HCT116 (cell line): ENCODE results near the gene PLCXD1. TPM values are rescaled to one million over a fixed set of nuclear protein-coding genes. Genes with fewer than 3 reads are reported as not detected.

Source experiments
- ATAC-seq: fragments of 200-7000 bp; cut with Tn5 transposase; 2 replicates; pipeline ENCODE4 v1.9.1; 2020; ENCODE audit warnings: mild to moderate bottlenecking, moderate library complexity
- BruUV-seq: library from RNA; stranded (reverse); fragments of 400-500 nt; replicated peaks from 2 replicates; lab custom pipeline; 2021; lab: Mats Ljungman, UMichigan
- CTCF ChIA-PET: fragments of 300-600 bp; sonication (Branson Sonifier 250); formaldehyde crosslinking; loops from one replicate; lab custom pipeline; 2021; ENCODE audit warnings: antibody characterized with exemption; lab: Charles Lee
- POLR2A ChIA-PET: fragments of 300-600, 350-600 bp; sonication (Branson Sonifier 250); formaldehyde crosslinking; loops from one replicate; lab custom pipeline; 2021; ENCODE audit warnings: antibody characterized with exemption; lab: Charles Lee
- RAD21 ChIA-PET, 2 experiments: fragments of 300-600 bp; sonication (Branson Sonifier 250); formaldehyde crosslinking; loops; one replicate each; lab custom pipeline; 2023; ENCODE audit warnings: low total read pairs in 2 of 2; ENCODE audit not compliant: uncharacterized antibody in 2 of 2, unreplicated experiment in 2 of 2, low non-redundant PET in 1 of 2; lab: Charles Lee
- DNase-seq: peaks from one replicate; pipeline ENCODE4 v3.0.0-alpha.2; 2010; ENCODE audit warnings: low read depth, low spot score
- H2AFZ ChIP-seq: fragments of 200-600 bp; shearing (Covaris generic), sonication (generic); 2 replicates; pipeline ENCODE4 v1.6.1; 2017; ENCODE audit warnings: low read depth, mixed run types, mixed read lengths, antibody characterized with exemption, low read length; ENCODE audit not compliant: poor library complexity, severe bottlenecking
- H3K27ac ChIP-seq: 2 replicates; pipeline ENCODE4 v1.5.1; 2012; ENCODE audit warnings: low read depth, low read length
- H3K27me3 ChIP-seq: fragments of 200-600 bp; sonication (generic); 2 replicates; pipeline ENCODE4 v1.6.1; 2016; ENCODE audit warnings: mixed run types, low read length, mixed read lengths; ENCODE audit not compliant: insufficient read depth
- H3K36me3 ChIP-seq, 2 experiments: fragments of 200-500 bp in 1 of 2; fragments of 200-600 bp in 1 of 2; sonication (Bioruptor generic) in 1 of 2; sonication (generic) in 1 of 2; 2 replicates each; pipeline versions ENCODE4 v1.5.1 to v1.6.1; 2014 to 2016; ENCODE audit warnings: low read length in 2 of 2, inconsistent platforms in 1 of 2, mixed read lengths in 1 of 2, mixed run types in 1 of 2; ENCODE audit not compliant: insufficient read depth in 2 of 2, control insufficient read depth in 1 of 2
- H3K4me1 ChIP-seq, 2 experiments: fragments of 200-600 bp in 1 of 2; sonication (generic) in 1 of 2; 2 replicates each; pipeline versions ENCODE4 v1.5.1 to v1.6.1; 2012 to 2017; ENCODE audit warnings: low read length in 2 of 2, inconsistent platforms in 1 of 2, mild to moderate bottlenecking in 1 of 2, mixed read lengths in 1 of 2, mixed run types in 1 of 2, moderate library complexity in 1 of 2; ENCODE audit not compliant: insufficient read depth in 2 of 2, control insufficient read depth in 1 of 2
- H3K4me2 ChIP-seq: fragments of 200-600 bp; sonication (generic); 2 replicates; pipeline ENCODE4 v1.6.1; 2017; ENCODE audit warnings: mixed run types, low read length, mixed read lengths
- H3K4me3 ChIP-seq, 2 experiments: fragments of 200-600 bp in 1 of 2; sonication (generic) in 1 of 2; replicated peaks in 1 of 2; 2 replicates each; pipeline ENCODE4 v1.5.1; 2011 to 2016; ENCODE audit warnings: low read length in 2 of 2, control low read depth in 1 of 2, low read depth in 1 of 2, mild to moderate bottlenecking in 1 of 2, mixed read lengths in 1 of 2, mixed run types in 1 of 2
- H3K79me2 ChIP-seq: fragments of 200-600 bp; sonication (generic); 2 replicates; pipeline ENCODE4 v1.6.1; 2017; ENCODE audit warnings: mild to moderate bottlenecking, mixed run types, low read length, moderate library complexity, mixed read lengths; ENCODE audit not compliant: insufficient read depth
- H3K9ac ChIP-seq: fragments of 200-600 bp; sonication (generic); 2 replicates; pipeline ENCODE4 v1.6.1; 2016; ENCODE audit warnings: low read length, mixed read lengths
- H3K9me2 ChIP-seq: fragments of 200-600 bp; sonication (generic), shearing (Covaris generic); 2 replicates; pipeline ENCODE4 v1.6.1; 2017; ENCODE audit warnings: mixed run types, mild to moderate bottlenecking, moderate library complexity; ENCODE audit not compliant: insufficient read depth
- H3K9me3 ChIP-seq, 2 experiments: fragments of 200-500 bp in 1 of 2; fragments of 200-600 bp in 1 of 2; sonication (Bioruptor generic) in 1 of 2; sonication (generic) in 1 of 2; 2 replicates each; pipeline ENCODE4 v1.6.1; 2014 to 2017; ENCODE audit warnings: low read length in 2 of 2, mixed read lengths in 2 of 2, inconsistent platforms in 1 of 2, low read depth in 1 of 2, mild to moderate bottlenecking in 1 of 2, mixed run types in 1 of 2, moderate library complexity in 1 of 2; ENCODE audit not compliant: control insufficient read depth in 1 of 2, insufficient read depth in 1 of 2
- H4K20me1 ChIP-seq: fragments of 200-600 bp; sonication (generic), shearing (Covaris generic); 2 replicates; pipeline ENCODE4 v1.6.1; 2017; ENCODE audit warnings: mixed run types, mild to moderate bottlenecking, moderate library complexity; ENCODE audit not compliant: insufficient read depth
- CBX3 ChIP-seq: IDR thresholded peaks from 2 replicates; pipeline ENCODE4 v1.6.1; 2012; ENCODE audit warnings: low read depth
- CEBPB ChIP-seq: IDR thresholded peaks from 2 replicates; pipeline ENCODE4 v1.6.1; 2012; ENCODE audit warnings: low read depth
- EGR1 ChIP-seq: IDR thresholded peaks from 2 replicates; pipeline ENCODE4 v1.6.1; 2012; ENCODE audit warnings: low read depth
- JUND ChIP-seq: IDR thresholded peaks from 2 replicates; pipeline ENCODE4 v1.6.1; 2012
- MAX ChIP-seq: IDR thresholded peaks from 2 replicates; pipeline ENCODE4 v1.6.1; 2012
- POLR2A ChIP-seq: IDR thresholded peaks from 2 replicates; pipeline ENCODE4 v1.7.0; 2011; ENCODE audit warnings: borderline replicate concordance; ENCODE audit not compliant: insufficient read depth, insufficient read length; ENCODE audit errors: extremely low read depth
- POLR2AphosphoS5 ChIP-seq: IDR thresholded peaks from 2 replicates; pipeline ENCODE4 v1.6.1; 2011; ENCODE audit warnings: mild to moderate bottlenecking, low read depth, low read length, moderate library complexity
- RAD21 ChIP-seq: IDR thresholded peaks from 2 replicates; pipeline ENCODE4 v1.6.1; 2012; ENCODE audit warnings: low read depth, mild to moderate bottlenecking
- SIN3A ChIP-seq: IDR thresholded peaks from 2 replicates; pipeline ENCODE4 v1.6.1; 2012; ENCODE audit warnings: low read depth
- SRF ChIP-seq: IDR thresholded peaks from 2 replicates; pipeline ENCODE4 v1.6.1; 2012; ENCODE audit warnings: low read depth
- TCF7L2 ChIP-seq: IDR thresholded peaks from 2 replicates; pipeline ENCODE4 v1.7.0; 2011; ENCODE audit warnings: borderline replicate concordance, inconsistent platforms; ENCODE audit not compliant: insufficient read depth, insufficient read length; ENCODE audit errors: extremely low read depth
- YY1 ChIP-seq: IDR thresholded peaks from 2 replicates; pipeline ENCODE4 v1.6.1; 2011; ENCODE audit warnings: low read length, low read depth, moderate library complexity, mild to moderate bottlenecking; ENCODE audit not compliant: insufficient replicate concordance; ENCODE audit errors: extremely low read depth
- ZFX ChIP-seq: fragments of 450-650 bp; IDR thresholded peaks from 2 replicates; pipeline ENCODE4 v1.6.1; 2017
- ZNF274 ChIP-seq: fragments of 200-500 bp; sonication (Bioruptor generic); IDR thresholded peaks from 2 replicates; pipeline ENCODE4 v1.6.1; 2014; ENCODE audit warnings: mild to moderate bottlenecking, low read depth, low read length, inconsistent platforms
- intact Hi-C: fragments of 100-400 bp; cut with micrococcal nuclease; formaldehyde crosslinking; loops from 2 replicates; pipeline ENCODE4 v1.10.0; 2022
- total RNA-seq: library from RNA; stranded (reverse); gene quantifications from one replicate; pipeline ENCODE4 v1.2.1, GENCODE V29; 2021; ENCODE audit not compliant: unreplicated experiment
- TF ChIP-seq, protein P1 (sequence below): IDR thresholded peaks from 2 replicates; pipeline ENCODE4 v1.6.1; 2012; ENCODE audit warnings: low read depth
- TF ChIP-seq, protein P2 (sequence below): IDR thresholded peaks from 2 replicates; pipeline ENCODE4 v1.6.1; 2011; ENCODE audit warnings: mild to moderate bottlenecking, low read length, moderate library complexity; ENCODE audit not compliant: insufficient replicate concordance; ENCODE audit errors: extremely low read depth
- TF ChIP-seq, protein P3 (sequence below): IDR thresholded peaks from 2 replicates; pipeline ENCODE4 v1.6.1; 2012

PLCXD1 gene
- total RNA-seq, 1 experiment from 2014 or later, result 26.3 TPM

DNA sequence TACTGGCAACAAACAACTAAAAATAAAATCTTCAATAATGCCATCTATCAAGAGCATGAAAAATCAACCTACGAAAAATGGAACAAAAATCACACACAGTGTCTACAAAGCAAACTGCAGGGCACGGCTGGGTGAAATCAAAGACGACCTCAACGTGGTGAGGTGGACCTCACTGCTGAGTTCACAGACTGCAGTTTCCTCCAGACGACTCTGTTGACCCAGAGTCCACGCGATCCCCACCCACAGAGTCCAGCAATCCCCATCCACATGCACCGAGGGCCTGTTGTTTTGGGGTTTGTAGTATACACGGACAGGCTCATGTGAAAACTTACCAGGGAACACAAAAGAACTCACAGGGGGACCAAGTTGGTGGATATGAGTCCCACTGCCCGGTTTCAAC lies 68.5 kb downstream of the PLCXD1 start:
- Histone ChIP-seq H3K9ac (no peak overlapping the region), H3K4me2 (no peak overlapping the region), H4K20me1 (no peaks in the 10 kb centered on the region), H3K27ac (no peak overlapping the region), H3K9me3 (no peaks in the 10 kb centered on the region), H2AFZ (no peak overlapping the region), H3K27me3 (no peaks in the 10 kb centered on the region), H3K4me3 (no peak overlapping the region), H3K36me3 (no peaks in the 10 kb centered on the region), H3K9me2 (no peaks in the 10 kb centered on the region), H3K79me2 (no peaks in the 10 kb centered on the region), H3K4me1 (no peaks in the 10 kb centered on the region)
- TF ChIP-seq POLR2A (no peak), ZNF274 (no peak), YY1 (no peak), SIN3A (no peak), POLR2AphosphoS5 (no peak), EGR1 (no peak), MAX (no peak), CEBPB (no peak), ZFX (no peak), JUND (no peak), CBX3 (no peak), SRF (no peak), RAD21 (no peak), TCF7L2 (no peak)
- TF ChIP-seq, protein P1, sequence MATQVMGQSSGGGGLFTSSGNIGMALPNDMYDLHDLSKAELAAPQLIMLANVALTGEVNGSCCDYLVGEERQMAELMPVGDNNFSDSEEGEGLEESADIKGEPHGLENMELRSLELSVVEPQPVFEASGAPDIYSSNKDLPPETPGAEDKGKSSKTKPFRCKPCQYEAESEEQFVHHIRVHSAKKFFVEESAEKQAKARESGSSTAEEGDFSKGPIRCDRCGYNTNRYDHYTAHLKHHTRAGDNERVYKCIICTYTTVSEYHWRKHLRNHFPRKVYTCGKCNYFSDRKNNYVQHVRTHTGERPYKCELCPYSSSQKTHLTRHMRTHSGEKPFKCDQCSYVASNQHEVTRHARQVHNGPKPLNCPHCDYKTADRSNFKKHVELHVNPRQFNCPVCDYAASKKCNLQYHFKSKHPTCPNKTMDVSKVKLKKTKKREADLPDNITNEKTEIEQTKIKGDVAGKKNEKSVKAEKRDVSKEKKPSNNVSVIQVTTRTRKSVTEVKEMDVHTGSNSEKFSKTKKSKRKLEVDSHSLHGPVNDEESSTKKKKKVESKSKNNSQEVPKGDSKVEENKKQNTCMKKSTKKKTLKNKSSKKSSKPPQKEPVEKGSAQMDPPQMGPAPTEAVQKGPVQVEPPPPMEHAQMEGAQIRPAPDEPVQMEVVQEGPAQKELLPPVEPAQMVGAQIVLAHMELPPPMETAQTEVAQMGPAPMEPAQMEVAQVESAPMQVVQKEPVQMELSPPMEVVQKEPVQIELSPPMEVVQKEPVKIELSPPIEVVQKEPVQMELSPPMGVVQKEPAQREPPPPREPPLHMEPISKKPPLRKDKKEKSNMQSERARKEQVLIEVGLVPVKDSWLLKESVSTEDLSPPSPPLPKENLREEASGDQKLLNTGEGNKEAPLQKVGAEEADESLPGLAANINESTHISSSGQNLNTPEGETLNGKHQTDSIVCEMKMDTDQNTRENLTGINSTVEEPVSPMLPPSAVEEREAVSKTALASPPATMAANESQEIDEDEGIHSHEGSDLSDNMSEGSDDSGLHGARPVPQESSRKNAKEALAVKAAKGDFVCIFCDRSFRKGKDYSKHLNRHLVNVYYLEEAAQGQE, result no peak
- TF ChIP-seq, protein P2, sequence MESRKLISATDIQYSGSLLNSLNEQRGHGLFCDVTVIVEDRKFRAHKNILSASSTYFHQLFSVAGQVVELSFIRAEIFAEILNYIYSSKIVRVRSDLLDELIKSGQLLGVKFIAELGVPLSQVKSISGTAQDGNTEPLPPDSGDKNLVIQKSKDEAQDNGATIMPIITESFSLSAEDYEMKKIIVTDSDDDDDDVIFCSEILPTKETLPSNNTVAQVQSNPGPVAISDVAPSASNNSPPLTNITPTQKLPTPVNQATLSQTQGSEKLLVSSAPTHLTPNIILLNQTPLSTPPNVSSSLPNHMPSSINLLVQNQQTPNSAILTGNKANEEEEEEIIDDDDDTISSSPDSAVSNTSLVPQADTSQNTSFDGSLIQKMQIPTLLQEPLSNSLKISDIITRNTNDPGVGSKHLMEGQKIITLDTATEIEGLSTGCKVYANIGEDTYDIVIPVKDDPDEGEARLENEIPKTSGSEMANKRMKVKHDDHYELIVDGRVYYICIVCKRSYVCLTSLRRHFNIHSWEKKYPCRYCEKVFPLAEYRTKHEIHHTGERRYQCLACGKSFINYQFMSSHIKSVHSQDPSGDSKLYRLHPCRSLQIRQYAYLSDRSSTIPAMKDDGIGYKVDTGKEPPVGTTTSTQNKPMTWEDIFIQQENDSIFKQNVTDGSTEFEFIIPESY, result no peak
- TF ChIP-seq, protein P3, sequence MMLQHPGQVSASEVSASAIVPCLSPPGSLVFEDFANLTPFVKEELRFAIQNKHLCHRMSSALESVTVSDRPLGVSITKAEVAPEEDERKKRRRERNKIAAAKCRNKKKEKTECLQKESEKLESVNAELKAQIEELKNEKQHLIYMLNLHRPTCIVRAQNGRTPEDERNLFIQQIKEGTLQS, result no peak
- ChIA-PET POLR2A (no interaction called here), RAD21 (no interaction called here), CTCF (no interaction called here)
- BruUV-seq, result no TSS peak
- intact Hi-C loops, result no loop called here
- ATAC-seq (no peak), DNase-seq (no peak)
